ENCODE results near the gene ACOXL. TPM values are rescaled to one million over a fixed set of nuclear protein-coding genes. Genes with fewer than 3 reads are reported as not detected.
A peak's percentile ranks its signal among the peaks of the same experiment; 100 is the strongest.

ACOXL gene
- total and polyA plus RNA-seq, 12 donors = 0.05 to 0.19 (median 0.12) TPM; not detected in 8

DNA sequence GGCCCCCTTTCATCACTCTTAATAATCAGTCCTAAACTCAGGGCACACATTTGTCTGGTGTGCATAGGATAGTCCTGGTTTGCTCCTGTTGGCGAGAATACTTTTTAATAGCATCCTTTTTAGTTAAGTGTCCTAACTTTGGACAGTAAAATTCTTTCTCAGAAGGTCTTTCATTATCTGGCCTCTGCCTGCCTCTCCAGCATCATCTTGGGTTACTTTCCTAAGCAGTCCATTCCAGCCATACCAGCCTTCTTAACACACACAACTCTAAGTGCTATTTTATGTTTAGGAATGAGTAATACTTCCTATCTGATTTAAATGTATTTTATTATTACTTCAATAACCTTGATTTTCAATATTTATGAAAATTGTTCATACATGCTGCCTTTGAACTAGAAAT lies 151.0 kb downstream of the ACOXL start:
- Histone ChIP-seq H3K9me3 (replicated peaks in 1 of 3) (no peaks in the 10 kb centered on the region), H3K27me3 (no peaks in the 10 kb centered on the region), H3K36me3 (replicated peaks in 1 of 2) (no peaks in the 10 kb centered on the region), H3K4me1 (replicated peaks in 1 of 2) (no peaks in the 10 kb centered on the region), H3K27ac (no peak overlapping the region), H3K4me3 (no peak overlapping the region)
- 78 to 96% (median 86%) methylated on average over 1 of the region's 1 CpG for WGBS, 4 donors
- no peak for DNase-seq
- intact Hi-C loops (cut with DNase I) = no loop called here
- TF ChIP-seq POLR2A (IDR thresholded peaks at IDR 0.05) (no peak), CTCF (IDR thresholded peaks at IDR 0.05) (no peak)

- TF ChIP-seq CTCF (IDR thresholded peaks at IDR 0.05) = no peak
- TF ChIP-seq POLR2A (IDR thresholded peaks at IDR 0.05) = no peak
- no peak overlapping the region for H3K4me3 ChIP-seq
- H3K4me1 ChIP-seq (replicated peaks in 1 of 2) = no peaks in the 10 kb centered on the region
- no peak overlapping the region for H3K27ac ChIP-seq
- intact Hi-C loops (cut with DNase I) = no loop called here
- no peak for DNase-seq
- H3K9me3 ChIP-seq (replicated peaks in 1 of 3) = no peaks in the 10 kb centered on the region
- no peaks in the 10 kb centered on the region for H3K36me3 ChIP-seq (replicated peaks in 1 of 2)
- 79 to 93% (median 83%) methylated on average over 4 of the region's 4 CpGs for WGBS, 4 donors
- no peaks in the 10 kb centered on the region for H3K27me3 ChIP-seq
Observed at GRCh38 chr2:110885256-110885655, 152.9 kb downstream of the ACOXL start.

DNA sequence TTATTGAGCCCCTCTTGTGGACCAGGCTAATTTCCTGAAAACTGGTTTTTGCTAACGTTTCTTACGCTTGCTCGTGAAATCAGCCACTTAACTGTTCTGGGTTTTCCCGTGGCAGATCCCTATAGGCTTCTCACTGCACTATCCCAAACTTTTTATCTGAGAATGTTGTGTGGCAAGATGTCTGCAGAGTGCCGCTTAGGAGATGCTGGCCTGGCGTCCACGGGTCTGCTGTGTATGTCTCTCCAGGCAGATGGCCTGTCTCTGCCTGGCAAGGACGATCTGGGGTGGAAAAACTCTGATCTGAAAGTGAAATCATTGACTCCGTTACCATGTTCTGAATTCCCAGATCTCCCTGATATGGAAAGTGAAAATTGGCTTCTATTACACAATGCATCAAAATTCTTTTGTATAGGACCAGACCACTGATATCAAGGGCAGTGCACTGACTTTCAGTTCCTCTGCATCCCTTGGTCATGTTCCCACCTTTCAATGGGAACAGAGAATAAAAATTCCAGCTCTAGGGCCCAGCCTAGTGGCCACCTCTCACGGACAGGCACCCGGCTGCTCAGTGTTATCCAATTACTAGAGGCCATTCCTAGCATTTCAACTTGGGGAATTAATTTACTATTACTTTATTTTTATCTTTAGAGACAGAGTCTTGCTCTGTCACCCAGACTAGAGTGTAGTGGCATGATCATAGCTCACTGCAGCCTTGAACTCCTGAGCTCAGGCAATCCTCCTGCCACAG lies 154.6 kb downstream of the ACOXL start:
- Histone ChIP-seq H3K4me3 (no peak overlapping the region), H3K36me3 (replicated peaks in 1 of 2) (no peaks in the 10 kb centered on the region), H3K9me3 (replicated peaks in 1 of 3) (no peaks in the 10 kb centered on the region), H3K4me1 (replicated peaks in 1 of 2) (no peaks in the 10 kb centered on the region), H3K27ac (no peak overlapping the region), H3K27me3 (no peaks in the 10 kb centered on the region)
- no peak for TF ChIP-seq POLR2A (IDR thresholded peaks at IDR 0.05)
- TF ChIP-seq CTCF (IDR thresholded peaks at IDR 0.05) = no peak
- intact Hi-C loops (cut with DNase I) = no loop called here
- DNase-seq = peak in 1 of 7 donors; percentile 15
- WGBS, 4 donors = 74 to 86% (median 80%) methylated on average over 11 of the region's 11 CpGs

DNA sequence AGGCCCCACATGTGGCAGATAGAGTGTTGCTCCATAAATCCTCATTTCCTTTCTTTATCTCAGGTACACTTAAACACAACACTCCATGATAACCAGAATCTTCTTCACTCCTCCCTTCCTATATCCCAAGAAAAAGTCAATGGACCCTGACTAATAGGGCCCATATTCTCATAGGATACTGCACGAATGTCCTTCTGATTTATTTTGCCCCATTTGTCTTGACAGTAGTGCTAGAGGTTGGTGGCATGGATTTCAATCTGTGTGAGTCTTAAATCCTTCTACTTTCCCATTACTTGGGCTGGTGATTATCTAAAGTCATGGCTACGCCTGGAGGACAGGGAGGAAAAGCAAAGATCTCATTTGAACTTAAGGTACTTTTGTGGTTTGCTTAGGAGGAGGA lies 156.0 kb downstream of the ACOXL start:
- TF ChIP-seq CTCF (IDR thresholded peaks at IDR 0.05) = no peak
- no peak for TF ChIP-seq POLR2A (IDR thresholded peaks at IDR 0.05)
- H3K27ac ChIP-seq = no peak overlapping the region
- 63 to 76% (median 68%) methylated on average over 2 of the region's 2 CpGs for WGBS, 4 donors
- H3K36me3 ChIP-seq (replicated peaks in 1 of 2) = no peaks in the 10 kb centered on the region
- DNase-seq = no peak
- no peaks in the 10 kb centered on the region for H3K27me3 ChIP-seq
- H3K4me3 ChIP-seq = no peak overlapping the region
- H3K9me3 ChIP-seq (replicated peaks in 1 of 3) = no peaks in the 10 kb centered on the region
- H3K4me1 ChIP-seq (replicated peaks in 1 of 2) = no peaks in the 10 kb centered on the region
- intact Hi-C loops (cut with DNase I) = no loop called here
